Measurements from ENCODE around the gene TEKTIP1. TPM values are rescaled to one million over a fixed set of nuclear protein-coding genes. Genes with fewer than 3 reads are reported as not detected.

The TEKTIP1 gene
- total RNA-seq, 1 experiment from 2014 or later, result 1.3 TPM

- no peaks in the 10 kb centered on the region for H3K9me3 ChIP-seq (ENCODE audit: control insufficient read depth, low read depth, low read length)
- no peak overlapping the region for H3K27ac ChIP-seq (ENCODE audit: insufficient read length, low read depth, low read length)
- H3T11ph ChIP-seq (ENCODE audit: low read length), result no peak overlapping the region
- no peaks in the 10 kb centered on the region; the same call in 1 of the 2 replicates for H3K4me1 ChIP-seq (ENCODE audit: insufficient read depth, low read length)
- no peak overlapping the region for H3K4me2 ChIP-seq (ENCODE audit: insufficient read depth, insufficient read length, low read length)
- H3K36me3 Mint-ChIP-seq (ENCODE audit: insufficient read depth in 1 of 3, low read depth in 3 of 3), result no peaks in the 10 kb centered on the region; a peak in 1 of 7 replicates
- no peaks in the 10 kb centered on the region for H3K79me2 ChIP-seq (ENCODE audit: insufficient read depth, low read length)
- no peak overlapping the region for H2AFZ ChIP-seq (ENCODE audit: low read length)
- no peaks in the 10 kb centered on the region for H3K79me1 ChIP-seq (ENCODE audit: insufficient read depth, low read depth, low read length, poor library complexity, severe bottlenecking)
- H3K4me3 Mint-ChIP-seq, result no peak overlapping the region; a peak in 1 of 5 replicates
- no peak overlapping the region for H2AK5ac ChIP-seq (ENCODE audit: insufficient read length, low read length)
- H3K27me3 ChIP-seq (ENCODE audit: insufficient read depth, low read length), result no peaks in the 10 kb centered on the region; the same call in 1 of the 2 replicates
- peaks cover 3% of the 10 kb centered on the region for H3K23me2 ChIP-seq (ENCODE audit: insufficient read length, low read depth, low read length, poor library complexity, severe bottlenecking)
- peaks cover 13 to 16% of the 10 kb centered on the region in 2 experiments for H3K9me3 Mint-ChIP-seq
- no peak overlapping the region for H3K23ac ChIP-seq (ENCODE audit: insufficient read length, low read depth, low read length)
- no peak overlapping the region for H2BK120ac ChIP-seq (ENCODE audit: low read depth, low read length, poor library complexity, severe bottlenecking)
- H3K14ac ChIP-seq (ENCODE audit: insufficient read depth, low read length), result no peak overlapping the region
- H3K4ac ChIP-seq (ENCODE audit: low read depth, low read length), result no peak overlapping the region
- peaks cover 75% of the 10 kb centered on the region for H3K27me3 Mint-ChIP-seq (ENCODE audit: low read depth)
- H4K20me1 ChIP-seq (ENCODE audit: control insufficient read depth, insufficient read depth, insufficient read length), result no peaks in the 10 kb centered on the region
- H4K8ac ChIP-seq (replicated peaks; ENCODE audit: insufficient read length, low read depth, low read length), result no peak overlapping the region
- DNase-seq, result no peak
- WGBS (ENCODE audit: extremely low coverage, insufficient read length, low lambda C conversion rate), result no CpG with 5 or more reads among the region's 31 CpGs
- H4K91ac ChIP-seq (ENCODE audit: insufficient read length, low read depth, low read length), result no peak overlapping the region
- no peak overlapping the region for H2BK12ac ChIP-seq (ENCODE audit: insufficient read length, low read depth, low read length)
- no peak overlapping the region for H2BK20ac ChIP-seq (ENCODE audit: low read depth, low read length, poor library complexity, severe bottlenecking)
- no peak for TF ChIP-seq CTCF (conservative IDR thresholded peaks at IDR 0.05)
- H3K27ac Mint-ChIP-seq, result no peak overlapping the region
- H2BK15ac ChIP-seq (ENCODE audit: low read depth, low read length), result no peak overlapping the region
- no peak overlapping the region for H3K9ac ChIP-seq (ENCODE audit: extremely low read depth, insufficient read length, low read length)
- no peak overlapping the region for H3K56ac ChIP-seq (ENCODE audit: insufficient read length, low read depth, low read length)
- no peak overlapping the region for H2BK5ac ChIP-seq (ENCODE audit: insufficient read length, low read length)
- no peak overlapping the region for H4K5ac ChIP-seq (ENCODE audit: insufficient read length, low read depth, low read length)
- H3K18ac ChIP-seq (ENCODE audit: insufficient read length, low read depth, low read length), result no peak overlapping the region
- H3K4me1 Mint-ChIP-seq, result no peaks in the 10 kb centered on the region
Measured at GRCh38 chr19:3586707-3587346, 47.9 kb downstream of the TEKTIP1 start.
